GM23248 (cell line): ENCODE results near the gene MYMK. TPM values are rescaled to one million over a fixed set of nuclear protein-coding genes. Genes with fewer than 3 reads are reported as not detected.

Source experiments
- DNase-seq: peaks from one replicate; pipeline ENCODE4 v3.0.0-alpha.2; 2015
- H2AFZ ChIP-seq: fragments of 200-600 bp; sonication (generic); 2 replicates; pipeline ENCODE4 v1.6.1; 2016; ENCODE audit warnings: antibody characterized with exemption
- H3F3A ChIP-seq: fragments of 200-600 bp; sonication (generic); 2 replicates; pipeline ENCODE4 v1.6.1; 2016; ENCODE audit warnings: mild to moderate bottlenecking, antibody characterized with exemption, mixed run types; ENCODE audit not compliant: insufficient read depth
- H3K27ac ChIP-seq: fragments of 200-600 bp; sonication (generic); 2 replicates; pipeline ENCODE4 v1.5.1; 2016; ENCODE audit warnings: mild to moderate bottlenecking
- H3K27me3 ChIP-seq: fragments of 200-600 bp; sonication (generic); replicated peaks from 2 replicates; pipeline ENCODE4 v1.6.1; 2016; ENCODE audit warnings: mild to moderate bottlenecking; ENCODE audit not compliant: insufficient read depth
- H3K36me3 ChIP-seq: fragments of 200-600 bp; sonication (generic); 2 replicates; pipeline ENCODE4 v1.6.1; 2016; ENCODE audit warnings: low read depth, mild to moderate bottlenecking
- H3K4me1 ChIP-seq: fragments of 200-600 bp; sonication (generic); 2 replicates; pipeline ENCODE4 v1.6.1; 2016; ENCODE audit warnings: mild to moderate bottlenecking; ENCODE audit not compliant: insufficient read depth
- H3K4me2 ChIP-seq: fragments of 200-600 bp; sonication (generic); one replicate; pipeline ENCODE4 v1.6.1; 2016; ENCODE audit warnings: mild to moderate bottlenecking; ENCODE audit not compliant: unreplicated experiment
- H3K4me3 ChIP-seq: fragments of 200-600 bp; sonication (generic); 2 replicates; pipeline ENCODE4 v1.5.1; 2016; ENCODE audit warnings: mild to moderate bottlenecking
- H3K79me2 ChIP-seq: fragments of 200-600 bp; sonication (generic); 2 replicates; pipeline ENCODE4 v1.6.1; 2016; ENCODE audit warnings: mild to moderate bottlenecking; ENCODE audit not compliant: insufficient read depth
- H3K9ac ChIP-seq: fragments of 200-600 bp; sonication (generic); 2 replicates; pipeline ENCODE4 v1.6.1; 2016; ENCODE audit warnings: mild to moderate bottlenecking
- H3K9me2 ChIP-seq: fragments of 200-600 bp; sonication (generic); 2 replicates; pipeline ENCODE4 v1.6.1; 2016; ENCODE audit warnings: mixed run types, mild to moderate bottlenecking, moderate library complexity; ENCODE audit not compliant: insufficient read depth
- H3K9me3 ChIP-seq: fragments of 200-600 bp; sonication (generic); one replicate; pipeline ENCODE4 v1.6.1; 2017; ENCODE audit warnings: low read depth
- H4K20me1 ChIP-seq: fragments of 200-600 bp; sonication (generic); 2 replicates; pipeline ENCODE4 v1.6.0; 2016; ENCODE audit not compliant: insufficient read depth
- EZH2 ChIP-seq: fragments of 200-600 bp; sonication (generic); IDR thresholded peaks from 2 replicates; pipeline ENCODE4 v1.6.1; 2018; ENCODE audit warnings: antibody characterized with exemption, mild to moderate bottlenecking; ENCODE audit not compliant: insufficient read depth, poor library complexity, severe bottlenecking
- EZH2phosphoT487 ChIP-seq: fragments of 200-600 bp; sonication (generic); IDR thresholded peaks from 2 replicates; pipeline ENCODE4 v1.6.1; 2018; ENCODE audit warnings: antibody characterized with exemption, moderate library complexity, mild to moderate bottlenecking, low read depth; ENCODE audit not compliant: insufficient read depth
- WGBS, 2 experiments: methylation state at CpG; one replicate each; pipeline ENCODE4 v1.1.6; 2015 to 2017; ENCODE audit warnings: low lambda C conversion rate in 2 of 2, low coverage in 1 of 2; ENCODE audit errors: missing lambda C conversion rate in 2 of 2; 5-methylcytosine and 5-hydroxymethylcytosine counted together
- in situ Hi-C: fragments of 300-500 bp; cut with MboI; formaldehyde crosslinking; loops from 2 replicates; pipeline ENCODE4 v1.15.0; 2020
- polyA plus RNA-seq: library from polyadenylated mRNA; unstranded; fragments of >200 nt; fragmentation: Nextera tagmentation; extraction: Ambion mirVana; gene quantifications from 2 replicates; pipeline ENCODE4 v1.2.1, GENCODE V29; 2016
- total RNA-seq: library from RNA; depleted of rRNA; stranded (reverse); fragments of >200 nt; shearing (Covaris generic); gene quantifications from 2 replicates; pipeline ENCODE4 v1.2.3, GENCODE V29; 2014

The MYMK gene
- total and polyA plus RNA-seq, 2 experiments from 2014 or later, result not detected

GRCh38 chr9:133511607-133512006 is 13.2 kb downstream of the MYMK start:
- TF ChIP-seq EZH2, result no peak
- no peak for TF ChIP-seq EZH2phosphoT487
- in situ Hi-C loops, result no loop called here
- WGBS, 2 experiments, result 71 to 73% methylated on average over 10 of the region's 10 CpGs

GRCh38 chr9:133510926-133511505 is 13.7 kb downstream of the MYMK start:
- Histone ChIP-seq H3K9me2 (no peaks in the 10 kb centered on the region), H3K27ac (no peak overlapping the region), H3K27me3 (no peaks in the 10 kb centered on the region; the same call in 1 of the 2 replicates), H2AFZ (no peak overlapping the region), H3K4me3 (no peak overlapping the region), H3K9me3 (no peaks in the 10 kb centered on the region), H3K4me2 (no peak overlapping the region), H3K79me2 (no peaks in the 10 kb centered on the region), H3K9ac (no peak overlapping the region), H3K4me1 (peaks cover 7% of the 10 kb centered on the region), H4K20me1 (no peaks in the 10 kb centered on the region), H3K36me3 (no peaks in the 10 kb centered on the region), H3F3A (no peaks in the 10 kb centered on the region)
- in situ Hi-C loops, result no loop called here
- no peak for TF ChIP-seq EZH2
- TF ChIP-seq EZH2phosphoT487, result no peak
- 73 to 81% methylated on average over 24 to 26 of the region's 27 CpGs for WGBS, 2 experiments
- DNase-seq, result no peak

More at GRCh38 chr9:133511607-133512006, 13.2 kb downstream of the MYMK start:
- Histone ChIP-seq H3K36me3 (no peaks in the 10 kb centered on the region), H3K4me2 (no peak overlapping the region), H3K4me1 (peaks cover 5% of the 10 kb centered on the region), H3K9me2 (no peaks in the 10 kb centered on the region), H3K27me3 (no peaks in the 10 kb centered on the region; the same call in 1 of the 2 replicates), H2AFZ (no peak overlapping the region), H3F3A (no peaks in the 10 kb centered on the region), H3K4me3 (no peak overlapping the region), H3K27ac (no peak overlapping the region), H3K79me2 (no peaks in the 10 kb centered on the region), H4K20me1 (no peaks in the 10 kb centered on the region), H3K9me3 (no peaks in the 10 kb centered on the region), H3K9ac (no peak overlapping the region)
- no peak for DNase-seq

DNA sequence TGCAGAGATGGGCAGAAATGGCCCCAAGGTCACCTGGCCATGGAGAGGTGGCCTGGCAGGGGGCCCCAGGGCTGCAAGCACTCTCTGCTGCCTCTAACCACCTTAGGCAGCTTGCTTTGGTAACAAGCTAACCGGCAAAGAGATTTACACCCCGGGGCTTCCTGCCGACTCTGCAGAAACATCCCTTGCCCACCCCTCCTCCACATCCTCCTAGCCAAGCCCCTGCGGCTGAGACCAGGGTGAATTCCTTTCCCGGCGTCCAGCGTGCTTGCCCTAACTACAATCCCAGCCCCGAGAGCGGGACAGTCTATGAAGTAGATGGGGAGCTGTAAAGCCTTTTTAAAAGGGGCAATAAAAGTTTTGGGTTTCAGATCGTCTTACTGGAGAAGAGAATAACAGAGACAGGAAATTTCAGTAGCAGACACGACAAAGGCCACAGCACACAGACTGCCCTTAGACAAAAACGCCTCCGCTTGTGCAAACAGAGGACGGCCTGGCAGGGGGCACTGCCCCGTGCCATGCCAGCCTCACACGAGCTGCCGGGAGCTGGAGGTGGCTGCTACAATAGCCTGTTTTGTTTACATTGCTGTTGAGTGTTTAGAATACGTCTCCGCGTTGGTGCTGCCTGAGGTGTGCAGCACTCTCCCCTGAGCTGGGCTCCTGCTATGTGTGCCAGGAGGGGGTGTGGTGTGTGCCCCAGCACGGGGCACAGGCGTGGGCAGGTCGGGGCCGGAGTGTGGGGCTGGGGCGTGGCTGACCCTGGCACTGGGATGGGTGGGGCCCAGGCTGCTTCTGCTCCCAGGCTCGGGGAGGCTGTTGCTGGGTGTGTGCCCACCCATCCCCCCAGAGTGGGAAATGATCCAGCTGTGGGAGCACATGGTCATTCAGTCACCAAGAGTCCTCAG is 15.3 kb downstream of the MYMK start:
- H3F3A ChIP-seq, result 0 out of 2 replicates have a peak, but pooled peaks cover 8% of the 10 kb centered on the region
- no peak overlapping the region for H3K27ac ChIP-seq
- TF ChIP-seq EZH2phosphoT487, result no peak
- TF ChIP-seq EZH2, result no peak
- in situ Hi-C loops, result no loop called here
- no peak overlapping the region for H3K4me2 ChIP-seq
- H3K9ac ChIP-seq, result no peak overlapping the region
- no peaks in the 10 kb centered on the region for H3K9me2 ChIP-seq
- peaks cover 10% of the 10 kb centered on the region for H3K4me1 ChIP-seq
- no peaks in the 10 kb centered on the region for H4K20me1 ChIP-seq
- H2AFZ ChIP-seq, result no peak overlapping the region
- H3K9me3 ChIP-seq, result no peaks in the 10 kb centered on the region
- H3K79me2 ChIP-seq, result no peaks in the 10 kb centered on the region
- 29% methylated on average over 25 to 26 of the region's 26 CpGs for WGBS, 2 experiments
- no peak overlapping the region for H3K4me3 ChIP-seq
- no peak for DNase-seq
- H3K36me3 ChIP-seq, result no peaks in the 10 kb centered on the region
- no peaks in the 10 kb centered on the region for H3K27me3 ChIP-seq

DNA sequence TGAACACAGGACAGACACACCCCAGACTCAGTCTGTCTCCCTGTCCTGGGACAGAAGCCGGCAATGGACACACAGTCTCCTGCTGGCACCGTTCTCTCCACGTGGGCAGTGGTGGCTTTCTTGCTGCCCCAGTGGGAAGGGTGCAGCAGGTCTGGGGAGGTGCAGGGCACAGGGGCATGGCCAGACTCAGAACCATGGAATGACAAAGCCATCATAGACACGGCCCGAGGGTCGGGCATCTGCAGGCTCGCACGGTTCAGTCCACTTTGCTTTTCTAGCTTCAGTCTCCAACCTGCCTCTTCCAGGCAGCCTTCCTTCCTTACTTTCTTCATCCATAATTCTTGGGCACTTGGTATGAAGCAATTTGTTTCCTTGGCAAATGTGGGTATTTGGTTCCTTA is 16.7 kb downstream of the MYMK start:
- in situ Hi-C loops, result no loop called here
- 81 to 87% methylated on average over 8 of the region's 8 CpGs for WGBS, 2 experiments
- TF ChIP-seq EZH2, result no peak
- no peak for TF ChIP-seq EZH2phosphoT487

More for the DNA sequence above, 16.7 kb downstream of the MYMK start:
- DNase-seq, result no peak
- no peak overlapping the region for H3K4me2 ChIP-seq
- H3K4me1 ChIP-seq, result peaks cover 10% of the 10 kb centered on the region
- no peaks in the 10 kb centered on the region for H3K36me3 ChIP-seq
- no peaks in the 10 kb centered on the region for H3K27me3 ChIP-seq
- no peak overlapping the region for H2AFZ ChIP-seq
- no peak overlapping the region for H3K9ac ChIP-seq
- no peak overlapping the region for H3K4me3 ChIP-seq
- H4K20me1 ChIP-seq, result no peaks in the 10 kb centered on the region
- H3K9me2 ChIP-seq, result no peaks in the 10 kb centered on the region
- no peaks in the 10 kb centered on the region for H3K79me2 ChIP-seq
- H3K27ac ChIP-seq, result no peak overlapping the region
- H3K9me3 ChIP-seq, result no peaks in the 10 kb centered on the region
- 0 out of 2 replicates have a peak, but pooled peaks cover 8% of the 10 kb centered on the region for H3F3A ChIP-seq
